GM06990 (cell line): ENCODE data around the gene CDYL.

ENCODE experiments used
- DNase-seq: peaks from one replicate; pipeline ENCODE4 v3.0.0-alpha.2; 2011; ENCODE audit not compliant: insufficient read length; ENCODE audit errors: extremely low read depth
- H3K27me3 ChIP-seq: replicated peaks from 2 replicates; pipeline ENCODE4 v1.6.0; 2011; ENCODE audit warnings: low read length; ENCODE audit not compliant: control insufficient read depth, insufficient read depth
- H3K36me3 ChIP-seq: 2 replicates; pipeline ENCODE4 v1.5.1; 2011; ENCODE audit warnings: low read length; ENCODE audit not compliant: control insufficient read depth, insufficient read depth
- H3K4me3 ChIP-seq: replicated peaks from 2 replicates; pipeline ENCODE4 v1.5.1; 2011; ENCODE audit warnings: low read depth, mild to moderate bottlenecking, control low read depth, low read length
- TF ChIP-seq, protein P1 (sequence below): IDR thresholded peaks from 2 replicates; pipeline ENCODE4 v1.5.1; 2011; ENCODE audit warnings: low read length, control low read depth, mild to moderate bottlenecking, inconsistent platforms; ENCODE audit not compliant: insufficient read depth, poor library complexity, severe bottlenecking

Gene CDYL

DNA sequence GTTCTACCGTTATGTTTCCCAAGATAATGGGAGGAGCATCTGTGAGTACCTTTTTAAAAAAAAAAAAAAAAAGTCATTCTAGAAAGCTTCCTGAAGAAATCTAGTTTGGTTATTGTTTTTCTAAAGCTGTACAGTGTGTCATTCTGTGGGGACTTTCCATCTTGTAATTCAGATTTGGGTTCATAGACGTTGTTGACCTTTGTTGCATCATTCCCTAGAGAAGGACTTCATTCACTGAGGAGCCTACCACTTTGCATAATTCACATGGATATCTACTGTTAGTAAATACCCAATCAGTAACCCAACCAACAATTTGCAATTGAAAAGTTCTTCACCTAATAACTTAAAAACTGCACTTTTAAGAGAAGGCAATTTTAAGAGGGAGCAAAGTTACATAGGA lies 167.5 kb downstream of the CDYL start:
- no peak overlapping the region for H3K4me3 ChIP-seq
- TF ChIP-seq, protein P1, sequence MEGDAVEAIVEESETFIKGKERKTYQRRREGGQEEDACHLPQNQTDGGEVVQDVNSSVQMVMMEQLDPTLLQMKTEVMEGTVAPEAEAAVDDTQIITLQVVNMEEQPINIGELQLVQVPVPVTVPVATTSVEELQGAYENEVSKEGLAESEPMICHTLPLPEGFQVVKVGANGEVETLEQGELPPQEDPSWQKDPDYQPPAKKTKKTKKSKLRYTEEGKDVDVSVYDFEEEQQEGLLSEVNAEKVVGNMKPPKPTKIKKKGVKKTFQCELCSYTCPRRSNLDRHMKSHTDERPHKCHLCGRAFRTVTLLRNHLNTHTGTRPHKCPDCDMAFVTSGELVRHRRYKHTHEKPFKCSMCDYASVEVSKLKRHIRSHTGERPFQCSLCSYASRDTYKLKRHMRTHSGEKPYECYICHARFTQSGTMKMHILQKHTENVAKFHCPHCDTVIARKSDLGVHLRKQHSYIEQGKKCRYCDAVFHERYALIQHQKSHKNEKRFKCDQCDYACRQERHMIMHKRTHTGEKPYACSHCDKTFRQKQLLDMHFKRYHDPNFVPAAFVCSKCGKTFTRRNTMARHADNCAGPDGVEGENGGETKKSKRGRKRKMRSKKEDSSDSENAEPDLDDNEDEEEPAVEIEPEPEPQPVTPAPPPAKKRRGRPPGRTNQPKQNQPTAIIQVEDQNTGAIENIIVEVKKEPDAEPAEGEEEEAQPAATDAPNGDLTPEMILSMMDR = no peak
- H3K36me3 ChIP-seq = peaks cover 21% of the 10 kb centered on the region
- DNase-seq = no peak
- H3K27me3 ChIP-seq = no peaks in the 10 kb centered on the region

DNA sequence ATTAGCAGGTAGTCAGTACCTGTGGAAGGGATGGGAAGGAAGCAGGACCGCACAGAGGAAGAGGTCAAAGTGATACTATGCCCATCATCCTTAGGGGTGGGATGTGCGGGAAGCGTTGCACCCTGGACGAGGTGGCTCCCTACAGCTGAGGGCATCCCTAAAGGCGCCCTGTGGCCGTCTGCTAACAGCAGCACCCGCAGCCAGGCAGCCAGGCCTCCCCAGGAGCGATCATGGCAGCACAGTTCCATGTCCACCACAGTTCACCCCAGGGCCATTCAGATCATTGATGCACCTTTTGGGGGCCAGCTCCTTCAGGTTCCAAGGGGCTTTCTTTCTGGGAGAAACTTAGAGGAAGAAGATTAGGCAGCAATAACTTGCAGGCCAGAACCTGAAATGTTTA lies 168.1 kb downstream of the CDYL start:
- TF ChIP-seq, protein P1 = no peak
- Histone ChIP-seq H3K36me3 (peaks cover 21% of the 10 kb centered on the region), H3K4me3 (no peak overlapping the region), H3K27me3 (no peaks in the 10 kb centered on the region)
- no peak for DNase-seq

DNA sequence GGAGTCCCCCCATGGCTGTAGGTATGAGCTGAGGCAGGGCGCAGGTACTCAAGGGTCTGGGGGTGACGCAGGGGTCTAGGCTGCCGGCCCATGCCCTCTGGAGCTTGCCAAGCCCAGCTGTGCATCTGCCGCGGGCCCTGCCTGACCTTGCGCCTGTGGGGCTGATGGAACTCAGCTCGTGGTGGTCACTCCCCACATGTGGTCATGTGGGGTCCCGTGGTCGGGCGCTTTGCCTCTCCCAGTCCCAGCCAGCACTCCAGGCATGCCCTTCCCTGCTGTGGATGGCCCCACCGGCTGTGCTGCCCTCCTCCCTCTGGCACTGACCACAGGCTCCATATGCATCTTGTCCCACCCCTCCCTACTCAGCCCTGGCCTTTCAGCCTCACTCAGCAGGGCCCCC lies 170.3 kb downstream of the CDYL start:
- H3K4me3 ChIP-seq = no peak overlapping the region
- no peaks in the 10 kb centered on the region for H3K27me3 ChIP-seq
- peaks cover 21% of the 10 kb centered on the region for H3K36me3 ChIP-seq
- no peak for DNase-seq
- TF ChIP-seq, protein P1 = no peak

DNA sequence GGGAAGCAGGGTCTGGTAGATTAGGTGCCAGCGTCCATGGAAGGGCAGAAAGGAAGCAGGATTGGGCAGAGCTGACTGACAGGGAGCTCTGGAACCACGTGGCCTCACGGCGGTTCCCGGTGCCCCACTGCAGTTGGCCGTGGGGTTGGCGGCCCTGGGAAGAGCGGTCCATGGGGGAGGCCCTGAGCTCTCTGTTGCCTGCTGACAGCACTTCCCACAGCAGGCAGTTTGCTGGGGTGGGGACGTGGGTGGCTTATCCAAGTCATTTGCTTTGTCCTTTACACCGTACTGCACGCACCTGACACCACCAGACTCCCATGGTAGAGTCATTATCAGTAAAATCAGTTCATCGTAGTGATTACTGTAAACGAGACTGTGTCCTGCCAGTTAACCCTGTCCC lies 171.5 kb downstream of the CDYL start:
- H3K27me3 ChIP-seq = no peaks in the 10 kb centered on the region

DNA sequence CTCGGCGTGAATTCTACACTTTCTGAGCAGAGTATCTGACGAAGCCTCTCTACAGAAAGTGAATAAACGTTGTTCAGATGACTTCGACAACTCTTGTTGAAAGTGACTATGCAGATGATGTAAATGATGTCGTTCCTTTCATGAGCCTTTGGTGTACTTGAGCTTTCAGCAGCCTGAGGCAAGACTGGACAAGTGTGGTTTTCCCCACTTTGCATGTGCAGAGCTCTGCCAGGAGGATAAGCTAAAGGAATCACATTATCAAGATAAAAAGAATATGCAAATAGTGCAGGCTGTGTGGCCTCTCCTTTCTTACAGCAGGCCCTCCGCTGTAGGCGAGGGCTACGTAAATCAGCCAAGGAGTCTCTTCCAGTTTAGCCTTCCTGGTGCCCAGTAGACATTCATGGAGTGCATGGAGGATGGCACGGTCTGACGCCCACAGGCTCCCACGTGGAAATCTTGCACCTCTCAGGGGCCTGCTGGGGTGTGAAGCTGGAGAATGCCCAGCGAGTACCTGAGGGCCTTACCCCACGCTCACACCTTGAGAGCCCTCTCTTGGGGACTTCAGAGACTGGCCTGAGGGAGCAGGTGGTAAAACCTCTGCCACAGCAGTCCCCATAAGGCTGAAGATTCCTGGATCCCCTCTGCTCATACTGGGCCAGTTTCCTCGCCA lies 172.7 kb downstream of the CDYL start:
- Histone ChIP-seq H3K36me3 (peaks cover 25% of the 10 kb centered on the region), H3K4me3 (no peak overlapping the region), H3K27me3 (no peaks in the 10 kb centered on the region)
- no peak for DNase-seq
- TF ChIP-seq, protein P1 = no peak

More for the DNA sequence above, 171.5 kb downstream of the CDYL start:
- H3K36me3 ChIP-seq = peaks cover 21% of the 10 kb centered on the region
- no peak for DNase-seq
- TF ChIP-seq, protein P1 = no peak
- H3K4me3 ChIP-seq = no peak overlapping the region

DNA sequence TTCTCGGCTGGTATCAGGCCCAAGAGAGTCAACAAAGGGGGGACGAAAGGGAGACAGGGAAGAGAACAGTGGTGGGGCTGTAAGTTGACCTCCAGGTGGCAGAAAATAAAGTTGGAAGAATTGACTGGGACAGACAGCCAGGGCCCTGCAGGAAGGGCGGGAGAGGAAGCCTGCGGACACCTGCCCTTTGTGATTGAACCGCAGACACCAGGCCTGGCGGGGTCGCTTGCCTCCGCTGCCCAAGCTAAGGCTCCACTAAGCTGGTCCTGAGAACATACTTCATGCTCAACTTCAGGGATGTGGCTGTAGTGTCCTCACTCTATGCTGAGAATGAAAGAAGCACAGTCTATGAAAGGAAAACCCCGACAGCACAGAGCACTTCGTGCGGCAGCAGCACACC lies 173.9 kb downstream of the CDYL start:
- TF ChIP-seq, protein P1 = no peak
- Histone ChIP-seq H3K36me3 (peaks cover 17% of the 10 kb centered on the region), H3K27me3 (no peaks in the 10 kb centered on the region), H3K4me3 (no peak overlapping the region)
- no peak for DNase-seq
